OCI-LY7 (cell line): ENCODE results near the gene CLDN9. TPM values are rescaled to one million over a fixed set of nuclear protein-coding genes. Genes with fewer than 3 reads are reported as not detected.

Experiments
- BruUV-seq: library from RNA; stranded (reverse); fragments of 400-500 nt; replicated peaks from 2 replicates; lab custom pipeline; 2021; lab: Mats Ljungman, UMichigan
- CTCF ChIA-PET: fragments of 300-600 bp; sonication (Branson Sonifier 250); formaldehyde crosslinking; loops from one replicate; lab custom pipeline; 2022; ENCODE audit warnings: antibody characterized with exemption; ENCODE audit not compliant: unreplicated experiment; lab: Charles Lee
- POLR2A ChIA-PET: fragments of 300-600 bp; sonication (Branson Sonifier 250); formaldehyde crosslinking; loops from one replicate; lab custom pipeline; 2022; ENCODE audit warnings: antibody characterized with exemption; lab: Charles Lee
- DNase-seq: peaks from one replicate; pipeline ENCODE4 v3.0.0-alpha.2; 2015; ENCODE audit warnings: low spot score
- H2AFZ ChIP-seq: fragments of 200-600 bp; sonication (generic), shearing (Covaris generic); 2 replicates; pipeline ENCODE4 v1.6.1; 2014; ENCODE audit warnings: mild to moderate bottlenecking, antibody characterized with exemption, low read length, moderate library complexity
- H3K27ac ChIP-seq: fragments of 200-600 bp; sonication (generic); 2 replicates; pipeline ENCODE4 v1.5.1; 2014; ENCODE audit warnings: mixed run types, low read depth, mild to moderate bottlenecking, moderate library complexity, low read length, inconsistent platforms; ENCODE audit not compliant: poor library complexity, severe bottlenecking
- H3K36me3 ChIP-seq: fragments of 200-600 bp; sonication (generic); 2 replicates; pipeline ENCODE4 v1.6.1; 2014; ENCODE audit warnings: mild to moderate bottlenecking, antibody characterized with exemption, low read length, moderate library complexity, mixed read lengths; ENCODE audit not compliant: insufficient read depth
- H3K4me1 ChIP-seq: fragments of 200-600 bp; sonication (generic); 2 replicates; pipeline ENCODE4 v1.5.1; 2014; ENCODE audit warnings: mild to moderate bottlenecking, low read length; ENCODE audit not compliant: insufficient read depth, poor library complexity, severe bottlenecking
- H3K4me2 ChIP-seq: fragments of 200-600 bp; sonication (generic); 2 replicates; pipeline ENCODE4 v1.6.1; 2014; ENCODE audit warnings: mild to moderate bottlenecking, low read length
- H3K4me3 ChIP-seq: fragments of 200-600 bp; sonication (generic); 2 replicates; pipeline ENCODE4 v1.5.1; 2014; ENCODE audit warnings: mild to moderate bottlenecking, low read depth, low read length; ENCODE audit not compliant: poor library complexity, severe bottlenecking
- H3K79me2 ChIP-seq: fragments of 200-600 bp; sonication (generic); 2 replicates; pipeline ENCODE4 v1.6.1; 2016; ENCODE audit warnings: low read depth, mild to moderate bottlenecking, low read length, moderate library complexity, mixed read lengths; ENCODE audit not compliant: insufficient read depth
- H3K9me2 ChIP-seq: fragments of 200-600 bp; sonication (generic); 2 replicates; pipeline ENCODE4 v1.6.1; 2016; ENCODE audit warnings: mild to moderate bottlenecking, low read length, mixed read lengths; ENCODE audit not compliant: insufficient read depth
- H3K9me3 ChIP-seq: fragments of 200-600 bp; sonication (generic); 2 replicates; pipeline ENCODE4 v1.6.1; 2014; ENCODE audit warnings: mild to moderate bottlenecking, mixed run types, low read length, mixed read lengths
- H4K20me1 ChIP-seq: fragments of 200-600 bp; sonication (generic); 2 replicates; pipeline ENCODE4 v1.6.1; 2014; ENCODE audit warnings: mild to moderate bottlenecking, antibody characterized with exemption, low read length, moderate library complexity, mixed read lengths; ENCODE audit not compliant: insufficient read depth
- EZH2phosphoT487 ChIP-seq: fragments of 200-600 bp; sonication (generic); IDR thresholded peaks from 2 replicates; pipeline ENCODE4 v1.6.1; 2018; ENCODE audit warnings: low read depth, borderline replicate concordance, mild to moderate bottlenecking, mixed run types, antibody characterized with exemption, low read length, moderate library complexity, mixed read lengths
- intact Hi-C: fragments of 100-400 bp; cut with micrococcal nuclease; formaldehyde crosslinking; loops from one replicate; pipeline ENCODE4 v1.10.0; 2022; ENCODE audit not compliant: unreplicated experiment
- total RNA-seq, 2 experiments: library from RNA; depleted of rRNA in 1 of 2; stranded (reverse); fragments of >200 nt in 1 of 2; shearing (Covaris generic) in 1 of 2; gene quantifications; 2 replicates each; pipeline ENCODE4 v1.2.3, GENCODE V29; 2014 to 2022
- TF ChIP-seq, protein P1 (sequence below): fragments of 200-600 bp; sonication (generic); conservative IDR thresholded peaks from 2 replicates; pipeline ENCODE4 v1.5.1; 2014; ENCODE audit warnings: mild to moderate bottlenecking, antibody characterized with exemption, low read length, moderate library complexity, mixed read lengths

CLDN9 gene
- total RNA-seq, 2 experiments from 2014 or later, result 0.42 TPM; not detected in 1

DNA sequence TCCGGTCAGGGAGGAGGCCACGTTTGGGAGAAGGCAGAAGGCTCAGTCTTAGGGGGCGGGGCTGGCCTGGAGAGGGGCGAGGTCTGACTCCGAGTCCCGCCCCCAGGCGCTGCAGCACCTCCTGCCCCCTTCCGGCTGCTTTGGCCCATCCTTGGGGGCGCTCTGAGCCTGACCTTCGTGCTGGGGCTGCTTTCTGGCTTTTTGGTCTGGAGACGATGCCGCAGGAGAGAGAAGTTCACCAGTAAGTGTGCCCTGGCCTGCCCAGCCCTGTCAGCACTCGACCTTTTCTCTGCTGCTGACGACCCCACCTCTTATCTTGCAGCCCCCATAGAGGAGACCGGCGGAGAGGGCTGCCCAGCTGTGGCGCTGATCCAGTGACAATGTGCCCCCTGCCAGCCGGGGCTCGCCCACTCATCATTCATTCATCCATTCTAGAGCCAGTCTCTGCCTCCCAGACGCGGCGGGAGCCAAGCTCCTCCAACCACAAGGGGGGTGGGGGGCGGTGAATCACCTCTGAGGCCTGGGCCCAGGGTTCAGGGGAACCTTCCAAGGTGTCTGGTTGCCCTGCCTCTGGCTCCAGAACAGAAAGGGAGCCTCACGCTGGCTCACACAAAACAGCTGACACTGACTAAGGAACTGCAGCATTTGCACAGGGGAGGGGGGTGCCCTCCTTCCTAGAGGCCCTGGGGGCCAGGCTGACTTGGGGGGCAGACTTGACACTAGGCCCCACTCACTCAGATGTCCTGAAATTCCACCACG lies 8.9 kb downstream of the CLDN9 start:
- CTCF ChIA-PET, result interaction anchor here (0.6 kb wide), 1 partner anchor 634 kb away, joined by 3 read pairs; no protein-coding TSS in a partner anchor
- Histone ChIP-seq H3K9me2 (no peaks in the 10 kb centered on the region), H3K4me2 (peak overlapping the region; percentile 86), H4K20me1 (no peaks in the 10 kb centered on the region), H2AFZ (no peak overlapping the region), H3K9me3 (no peaks in the 10 kb centered on the region), H3K4me3 (peak overlapping the region; percentile 68), H3K36me3 (peaks cover 5% of the 10 kb centered on the region; the same call in 1 of the 2 replicates), H3K79me2 (no peaks in the 10 kb centered on the region), H3K27ac (peak overlapping the region; percentile 12), H3K4me1 (peaks cover 39% of the 10 kb centered on the region)
- DNase-seq, result peak; percentile 80
- TF ChIP-seq, protein P1, sequence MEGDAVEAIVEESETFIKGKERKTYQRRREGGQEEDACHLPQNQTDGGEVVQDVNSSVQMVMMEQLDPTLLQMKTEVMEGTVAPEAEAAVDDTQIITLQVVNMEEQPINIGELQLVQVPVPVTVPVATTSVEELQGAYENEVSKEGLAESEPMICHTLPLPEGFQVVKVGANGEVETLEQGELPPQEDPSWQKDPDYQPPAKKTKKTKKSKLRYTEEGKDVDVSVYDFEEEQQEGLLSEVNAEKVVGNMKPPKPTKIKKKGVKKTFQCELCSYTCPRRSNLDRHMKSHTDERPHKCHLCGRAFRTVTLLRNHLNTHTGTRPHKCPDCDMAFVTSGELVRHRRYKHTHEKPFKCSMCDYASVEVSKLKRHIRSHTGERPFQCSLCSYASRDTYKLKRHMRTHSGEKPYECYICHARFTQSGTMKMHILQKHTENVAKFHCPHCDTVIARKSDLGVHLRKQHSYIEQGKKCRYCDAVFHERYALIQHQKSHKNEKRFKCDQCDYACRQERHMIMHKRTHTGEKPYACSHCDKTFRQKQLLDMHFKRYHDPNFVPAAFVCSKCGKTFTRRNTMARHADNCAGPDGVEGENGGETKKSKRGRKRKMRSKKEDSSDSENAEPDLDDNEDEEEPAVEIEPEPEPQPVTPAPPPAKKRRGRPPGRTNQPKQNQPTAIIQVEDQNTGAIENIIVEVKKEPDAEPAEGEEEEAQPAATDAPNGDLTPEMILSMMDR, result peak; percentile 66
- no peak for TF ChIP-seq EZH2phosphoT487
- intact Hi-C loops, result loop anchor here (2.0 kb wide), 1 partner anchor 19 kb away; no protein-coding TSS in a partner anchor
- BruUV-seq, result no TSS peak
- POLR2A ChIA-PET, result interaction anchor here (1.7 kb wide), 1 partner anchor 14 kb away, joined by 7 read pairs; no protein-coding TSS in a partner anchor

DNA sequence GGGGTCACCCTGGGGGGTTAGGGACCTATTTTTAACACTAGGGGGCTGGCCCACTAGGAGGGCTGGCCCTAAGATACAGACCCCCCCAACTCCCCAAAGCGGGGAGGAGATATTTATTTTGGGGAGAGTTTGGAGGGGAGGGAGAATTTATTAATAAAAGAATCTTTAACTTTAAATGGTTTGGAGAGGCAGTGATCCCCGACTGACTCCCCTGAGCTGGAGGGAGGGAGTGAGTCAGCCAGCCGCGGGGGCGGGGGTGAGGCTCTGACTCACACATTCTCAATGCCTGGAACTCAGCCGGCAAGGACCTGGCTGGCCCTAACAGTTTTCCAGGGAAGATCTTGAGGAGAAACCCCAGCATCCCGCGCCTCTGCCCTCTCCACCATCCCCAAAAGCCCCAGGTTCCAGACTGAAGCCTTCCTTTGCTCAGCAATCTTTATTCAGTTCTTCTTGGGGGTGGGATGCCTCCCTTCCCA lies 9.5 kb downstream of the CLDN9 start:
- no peak for DNase-seq
- intact Hi-C loops, result no loop called here

More for the DNA sequence above, 9.5 kb downstream of the CLDN9 start:
- Histone ChIP-seq H3K4me1 (peaks cover 39% of the 10 kb centered on the region), H3K9me3 (no peaks in the 10 kb centered on the region), H3K9me2 (no peaks in the 10 kb centered on the region), H3K4me2 (peak overlapping the region; percentile 92), H3K4me3 (no peak overlapping the region), H2AFZ (no peak overlapping the region), H3K27ac (no peak overlapping the region), H3K79me2 (no peaks in the 10 kb centered on the region), H3K36me3 (peaks cover 10% of the 10 kb centered on the region), H4K20me1 (no peaks in the 10 kb centered on the region)
- BruUV-seq, result no TSS peak
- ChIA-PET POLR2A (interaction anchor here (0.6 kb wide), 1 partner anchor 16 kb away, joined by 4 read pairs; no protein-coding TSS in a partner anchor), CTCF (interaction anchor here (0.6 kb wide), 1 partner anchor 108 kb away, joined by 3 read pairs; no protein-coding TSS in a partner anchor)
- no peak for TF ChIP-seq EZH2phosphoT487
- TF ChIP-seq, protein P1, result no peak
